ENCODE data around the gene CFAP54.
"Not testable (repeated sequence)": the region's sequence is repeated elsewhere in the genome, so short reads cannot be mapped to it uniquely, and the experiment has no call there.

Gene CFAP54

DNA sequence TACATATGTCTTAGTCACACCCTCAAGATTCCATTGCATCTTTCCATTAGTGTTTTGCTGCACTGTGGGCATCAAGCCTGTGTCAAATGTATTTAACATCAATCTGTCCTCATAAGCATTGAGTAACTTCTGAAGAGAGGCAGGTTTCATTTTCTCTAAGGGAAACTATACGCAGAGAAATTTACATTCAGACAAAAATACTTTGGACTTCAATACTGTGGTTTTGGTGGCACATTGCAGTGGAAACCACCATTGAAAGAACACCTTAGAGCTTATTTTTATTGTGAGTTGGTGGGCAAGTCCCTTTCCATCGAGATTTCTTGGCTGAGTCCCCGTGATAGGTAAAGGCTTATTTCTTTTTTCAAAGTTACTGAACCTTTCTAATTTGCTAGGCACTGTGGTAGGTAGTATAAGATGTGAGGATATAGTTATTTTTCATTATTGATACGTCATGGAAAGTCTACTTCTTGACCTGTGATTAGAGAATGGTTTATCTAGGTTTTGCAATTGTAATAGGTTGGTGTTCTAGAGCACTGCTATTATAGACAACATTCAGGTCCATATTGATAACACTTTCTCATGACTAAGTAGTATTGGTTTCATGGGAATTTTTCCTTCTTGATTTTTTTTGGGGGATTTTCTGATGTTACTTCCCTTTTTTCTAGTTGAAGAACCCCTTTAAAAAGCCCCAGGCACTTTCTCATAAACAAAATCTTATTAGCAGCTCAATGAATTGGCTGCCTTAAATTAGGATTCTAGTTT lies 81.9 kb downstream of the CFAP54 start:
- CTCF ChIA-PET = no interaction called here
- DNase-seq (ENCODE audit: low read depth, low spot score) = no peak
- POLR2A ChIA-PET = no interaction called here
- TF ChIP-seq, protein P1, sequence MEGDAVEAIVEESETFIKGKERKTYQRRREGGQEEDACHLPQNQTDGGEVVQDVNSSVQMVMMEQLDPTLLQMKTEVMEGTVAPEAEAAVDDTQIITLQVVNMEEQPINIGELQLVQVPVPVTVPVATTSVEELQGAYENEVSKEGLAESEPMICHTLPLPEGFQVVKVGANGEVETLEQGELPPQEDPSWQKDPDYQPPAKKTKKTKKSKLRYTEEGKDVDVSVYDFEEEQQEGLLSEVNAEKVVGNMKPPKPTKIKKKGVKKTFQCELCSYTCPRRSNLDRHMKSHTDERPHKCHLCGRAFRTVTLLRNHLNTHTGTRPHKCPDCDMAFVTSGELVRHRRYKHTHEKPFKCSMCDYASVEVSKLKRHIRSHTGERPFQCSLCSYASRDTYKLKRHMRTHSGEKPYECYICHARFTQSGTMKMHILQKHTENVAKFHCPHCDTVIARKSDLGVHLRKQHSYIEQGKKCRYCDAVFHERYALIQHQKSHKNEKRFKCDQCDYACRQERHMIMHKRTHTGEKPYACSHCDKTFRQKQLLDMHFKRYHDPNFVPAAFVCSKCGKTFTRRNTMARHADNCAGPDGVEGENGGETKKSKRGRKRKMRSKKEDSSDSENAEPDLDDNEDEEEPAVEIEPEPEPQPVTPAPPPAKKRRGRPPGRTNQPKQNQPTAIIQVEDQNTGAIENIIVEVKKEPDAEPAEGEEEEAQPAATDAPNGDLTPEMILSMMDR (IDR thresholded peaks at IDR 0.05; ENCODE audit: insufficient read depth, low read length, missing control alignments) = no peak
- no peak overlapping the region for H3K4me3 ChIP-seq (ENCODE audit: low read depth, low read length)

DNA sequence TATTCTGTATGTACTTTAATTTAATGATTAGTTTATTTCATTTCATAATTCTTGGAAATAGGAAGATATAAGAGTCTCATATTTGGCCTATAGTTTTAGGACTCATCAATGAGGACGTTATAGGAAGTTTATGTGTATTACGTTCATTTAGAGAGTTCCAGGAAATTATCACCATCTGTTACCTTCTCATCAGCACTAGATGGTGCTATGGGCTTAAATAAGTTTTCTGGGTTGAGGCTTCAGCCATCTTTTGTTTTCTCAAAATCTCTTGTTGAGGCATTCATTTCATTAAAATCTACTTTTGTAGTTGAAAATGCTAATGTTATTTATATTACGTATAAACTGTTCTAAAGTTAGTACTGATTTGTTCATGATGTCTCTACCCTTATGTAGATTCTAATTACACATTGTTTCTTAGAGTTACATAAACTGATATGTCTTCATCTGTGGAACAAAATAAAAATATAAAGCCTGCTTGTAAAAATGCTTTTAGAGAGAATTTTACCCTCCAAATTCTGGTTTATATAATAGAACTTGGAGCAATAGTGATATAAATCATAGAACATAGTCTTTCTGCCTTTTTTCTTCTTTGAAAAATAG lies 89.2 kb downstream of the CFAP54 start:
- no peak overlapping the region for H3K4me3 ChIP-seq (ENCODE audit: low read depth, low read length)
- CTCF ChIA-PET = interaction anchor here (0.8 to 9.1 kb wide), 12 partner anchors 18 to 1822 kb away, joined by 3 to 79 read pairs (median 4); no protein-coding TSS in a partner anchor
- TF ChIP-seq, protein P1 (IDR thresholded peaks at IDR 0.05; ENCODE audit: insufficient read depth, low read length, missing control alignments) = peak; percentile 39
- DNase-seq (ENCODE audit: low read depth, low spot score) = no peak
- POLR2A ChIA-PET = no interaction called here

DNA sequence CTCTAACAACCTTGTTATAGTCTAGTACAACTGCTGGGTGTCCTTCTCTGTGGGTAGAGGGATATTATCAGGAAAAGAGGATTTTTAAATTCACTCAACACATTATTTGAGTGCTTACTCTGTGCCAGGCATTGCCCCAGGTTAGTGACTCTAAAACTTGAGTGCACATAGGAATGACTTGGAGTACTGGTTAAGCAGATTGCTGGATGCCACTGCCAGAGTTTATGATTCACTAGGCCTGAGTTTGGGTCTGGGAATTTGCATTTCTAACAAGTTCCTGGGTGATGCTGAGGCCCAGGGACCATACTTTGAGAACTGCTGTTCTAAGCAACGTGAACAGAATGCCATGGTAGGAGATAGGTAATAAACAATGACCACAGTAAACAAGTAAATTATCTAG lies 96.6 kb downstream of the CFAP54 start:
- ChIA-PET POLR2A (no interaction called here), CTCF (no interaction called here)
- no peak for DNase-seq (ENCODE audit: low read depth, low spot score)
- TF ChIP-seq, protein P1 (IDR thresholded peaks at IDR 0.05; ENCODE audit: insufficient read depth, low read length, missing control alignments) = no peak
- H3K4me3 ChIP-seq (ENCODE audit: low read depth, low read length) = no peak overlapping the region

DNA sequence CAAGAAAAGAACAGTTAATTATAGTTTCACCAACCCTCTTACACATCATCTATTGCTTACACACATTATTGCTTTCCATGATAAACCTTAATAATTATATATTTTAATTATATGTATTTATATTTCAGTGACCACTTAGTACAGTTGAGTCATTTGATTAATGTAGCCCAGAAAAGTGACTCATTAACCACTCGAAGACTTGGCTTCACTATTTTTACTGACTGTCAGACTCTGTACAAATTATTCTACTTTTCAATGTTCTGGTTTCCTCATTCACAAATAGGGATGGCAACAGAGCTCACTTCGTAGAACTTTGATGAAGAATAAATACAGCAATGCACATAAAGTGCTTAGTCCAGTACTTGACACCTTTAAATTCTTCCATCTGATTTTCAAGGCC lies 98.3 kb downstream of the CFAP54 start:
- POLR2A ChIA-PET = no interaction called here
- CTCF ChIA-PET = no interaction called here

DNA sequence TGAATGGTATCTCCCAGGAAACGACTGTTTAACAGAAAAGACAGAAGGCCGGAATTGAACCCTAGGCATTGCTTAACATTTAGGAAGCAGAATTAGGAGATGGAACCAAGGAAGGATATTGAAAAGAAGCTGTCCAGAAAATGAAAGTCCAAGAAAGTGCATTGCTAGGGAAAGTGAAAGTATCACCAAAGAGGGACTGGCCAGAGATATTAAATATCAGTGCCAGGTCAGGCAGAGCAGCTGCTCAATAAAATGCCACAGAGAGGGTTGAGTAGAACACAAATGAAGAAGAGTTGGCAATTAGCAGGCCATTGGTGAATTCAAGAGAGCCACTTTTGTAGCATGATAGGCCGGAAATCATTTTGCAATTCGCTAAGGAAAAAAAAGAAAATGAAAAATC lies 101.6 kb downstream of the CFAP54 start:
- DNase-seq (ENCODE audit: low read depth, low spot score) = no peak
- POLR2A ChIA-PET = no interaction called here
- CTCF ChIA-PET = no interaction called here
- TF ChIP-seq, protein P1 (IDR thresholded peaks at IDR 0.05; ENCODE audit: insufficient read depth, low read length, missing control alignments) = no peak
- H3K4me3 ChIP-seq (ENCODE audit: low read depth, low read length) = no peak overlapping the region

More for the DNA sequence above, 98.3 kb downstream of the CFAP54 start:
- TF ChIP-seq, protein P1 (IDR thresholded peaks at IDR 0.05; ENCODE audit: insufficient read depth, low read length, missing control alignments) = no peak
- DNase-seq (ENCODE audit: low read depth, low spot score) = no peak
- no peak overlapping the region for H3K4me3 ChIP-seq (ENCODE audit: low read depth, low read length)

DNA sequence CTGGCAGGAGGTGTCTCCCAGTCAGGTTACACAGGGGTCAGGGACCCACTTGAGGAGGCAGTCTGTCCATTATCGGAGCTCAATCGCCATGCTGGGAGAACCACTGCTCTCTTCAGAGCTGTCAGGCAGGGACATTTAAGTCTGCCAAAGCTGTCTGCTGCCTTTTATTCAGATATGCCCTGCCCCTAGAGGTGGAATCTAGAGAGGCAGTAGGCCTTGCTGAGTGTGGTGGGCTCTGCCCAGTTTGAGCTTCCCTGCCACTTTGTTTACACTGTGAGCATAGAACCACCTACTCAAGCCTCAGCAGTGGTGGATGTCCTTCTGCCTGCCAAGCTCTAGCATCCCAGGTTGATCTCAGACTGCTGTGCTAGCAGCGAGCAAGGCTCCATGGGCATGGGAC lies 115.0 kb downstream of the CFAP54 start:
- CTCF ChIA-PET; DNase-seq (ENCODE audit: low read depth, low spot score); POLR2A ChIA-PET; H3K4me3 ChIP-seq (ENCODE audit: low read depth, low read length): not testable (repeated sequence)

DNA sequence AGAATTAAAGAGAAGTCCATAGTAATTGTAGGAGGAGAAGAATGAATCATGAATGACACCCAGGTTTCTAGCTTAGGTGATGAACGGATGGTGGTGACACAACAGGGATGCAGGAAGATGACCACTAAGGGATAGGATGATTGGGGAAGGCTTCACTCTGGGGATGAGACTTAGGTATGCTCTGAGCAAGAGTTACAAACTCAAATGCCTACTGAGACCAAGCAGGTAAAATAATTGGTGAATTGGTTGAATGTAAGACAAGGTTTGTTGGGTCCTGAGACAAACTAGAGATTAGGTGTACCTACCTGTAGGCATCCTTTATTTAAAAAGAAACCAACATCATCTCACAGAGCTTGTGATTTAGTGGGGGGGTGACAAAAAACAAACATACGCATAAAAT lies 116.3 kb downstream of the CFAP54 start:
- H3K4me3 ChIP-seq (ENCODE audit: low read depth, low read length) = no peak overlapping the region
- TF ChIP-seq, protein P1 (IDR thresholded peaks at IDR 0.05; ENCODE audit: insufficient read depth, low read length, missing control alignments) = no peak
- no peak for DNase-seq (ENCODE audit: low read depth, low spot score)
- ChIA-PET POLR2A (no interaction called here), CTCF (no interaction called here)
